GM12878 (cell line): ENCODE measurements around the gene MYO19. TPM values are rescaled to one million over a fixed set of nuclear protein-coding genes. Genes with fewer than 3 reads are reported as not detected.

Experiments
- ATAC-seq: fragments of 200-7000 bp; cut with Tn5 transposase; 3 replicates; pipeline ENCODE4 v1.9.1; 2020; ENCODE audit warnings: mild to moderate bottlenecking, moderate library complexity
- BruUV-seq: library from RNA; stranded (reverse); fragments of 400-500 nt; replicated peaks from 2 replicates; lab custom pipeline; 2021; lab: Mats Ljungman, UMichigan
- CTCF ChIA-PET: fragments of 300-600 bp; sonication (Branson Sonifier 250); formaldehyde crosslinking; extraction: SDS; loops from one replicate; lab custom pipeline; 2021; ENCODE audit warnings: inconsistent platforms; lab: Yijun Ruan, JAX
- POLR2A ChIA-PET: fragments of 350-600 bp; formaldehyde crosslinking; extraction: SDS; loops from one replicate; lab custom pipeline; 2021; ENCODE audit warnings: inconsistent platforms; lab: Charles Lee
- RAD21 ChIA-PET: fragments of 300-600 bp; sonication (Branson Sonifier 250); formaldehyde crosslinking; loops from one replicate; lab custom pipeline; 2023; ENCODE audit warnings: antibody characterized with exemption; ENCODE audit not compliant: unreplicated experiment; lab: Charles Lee
- SMC1A ChIA-PET: fragments of 300-600 bp; sonication (Branson Sonifier 250); formaldehyde crosslinking; loops from one replicate; lab custom pipeline; 2023; ENCODE audit not compliant: unreplicated experiment, uncharacterized antibody; lab: Charles Lee
- DNase-seq: peaks from one replicate; pipeline ENCODE4 v3.0.0-alpha.2; 2011; ENCODE audit warnings: low read depth, low spot score
- FAIRE-seq: peaks from 3 replicates; lab custom pipeline; 2011; peaks lifted over from hg19 to GRCh38; lab: Jason Lieb, UNC
- H2AFZ ChIP-seq: 2 replicates; pipeline ENCODE4 v1.6.0; 2011; ENCODE audit warnings: low read depth, low read length, control low read depth; ENCODE audit not compliant: control insufficient read depth
- H3K27ac ChIP-seq: 2 replicates; pipeline ENCODE4 v1.5.1; 2011; ENCODE audit warnings: control low read depth; ENCODE audit not compliant: control insufficient read depth, insufficient read depth
- H3K27me3 ChIP-seq, 2 experiments: replicated peaks in 1 of 2; 2 replicates each; pipeline versions ENCODE4 v1.6.0 to v1.6.1; 2011; ENCODE audit warnings: low read length in 1 of 2; ENCODE audit not compliant: control insufficient read depth in 2 of 2, insufficient read depth in 2 of 2
- H3K36me3 ChIP-seq, 2 experiments: 2 replicates each; pipeline ENCODE4 v1.5.1; 2011; ENCODE audit warnings: low read length in 1 of 2; ENCODE audit not compliant: control insufficient read depth in 2 of 2, insufficient read depth in 2 of 2
- H3K4me1 ChIP-seq: 2 replicates; pipeline ENCODE4 v1.6.1; 2011; ENCODE audit warnings: mild to moderate bottlenecking, low read length, moderate library complexity, mixed read lengths; ENCODE audit not compliant: control insufficient read depth, insufficient read depth
- H3K4me2 ChIP-seq: 2 replicates; pipeline ENCODE4 v1.6.0; 2011; ENCODE audit warnings: control low read depth; ENCODE audit not compliant: control insufficient read depth, insufficient read depth
- H3K4me3 ChIP-seq: fragments of 200-600 bp; sonication (generic); 2 replicates; pipeline ENCODE4 v1.5.1; 2016
- H3K79me2 ChIP-seq: 2 replicates; pipeline ENCODE4 v1.6.0; 2011; ENCODE audit warnings: low read length; ENCODE audit not compliant: control insufficient read depth, insufficient read depth
- H3K9ac ChIP-seq: 2 replicates; pipeline ENCODE4 v1.8.0; 2011; ENCODE audit warnings: low read length, control low read depth, mixed read lengths; ENCODE audit not compliant: control insufficient read depth, insufficient read depth
- H3K9me3 ChIP-seq: replicated peaks from 3 replicates; pipeline ENCODE4 v1.5.1; 2011; ENCODE audit warnings: mild to moderate bottlenecking, low read length; ENCODE audit not compliant: control insufficient read depth, insufficient read depth
- H4K20me1 ChIP-seq: 2 replicates; pipeline ENCODE4 v1.6.0; 2011; ENCODE audit not compliant: control insufficient read depth, insufficient read depth
- ATF3 ChIP-seq: IDR thresholded peaks from 2 replicates; pipeline ENCODE4 v1.6.1; 2011; ENCODE audit warnings: low read depth, mild to moderate bottlenecking, low read length, moderate library complexity, borderline replicate concordance; ENCODE audit errors: extremely low read depth
- BRCA1 ChIP-seq: IDR thresholded peaks from 2 replicates; pipeline ENCODE4 v1.6.1; 2011; ENCODE audit warnings: low read depth, low read length, improper control_type of control experiment
- ELK1 ChIP-seq: IDR thresholded peaks from 2 replicates; pipeline ENCODE4 v1.6.1; 2012; ENCODE audit warnings: low read depth, low read length, improper control_type of control experiment
- ESRRA ChIP-seq: IDR thresholded peaks from 2 replicates; pipeline ENCODE4 v1.6.1; 2012; ENCODE audit warnings: mild to moderate bottlenecking, low read length, improper control_type of control experiment
- GATAD2B ChIP-seq: fragments of 450-650 bp; conservative IDR thresholded peaks from 2 replicates; pipeline ENCODE4 v1.6.1; 2017; ENCODE audit warnings: low read depth, mild to moderate bottlenecking, moderate library complexity
- NFXL1 ChIP-seq: fragments of 450-650 bp; IDR thresholded peaks from 2 replicates; pipeline ENCODE4 v1.6.1; 2017; ENCODE audit warnings: antibody characterized with exemption, mild to moderate bottlenecking, borderline replicate concordance
- NKRF ChIP-seq: fragments of 450-650 bp; conservative IDR thresholded peaks from 2 replicates; pipeline ENCODE4 v1.6.1; 2017; ENCODE audit warnings: mild to moderate bottlenecking, moderate library complexity
- NR2C1 ChIP-seq: fragments of 450-650 bp; IDR thresholded peaks from 2 replicates; pipeline ENCODE4 v1.6.1; 2017; ENCODE audit warnings: antibody characterized with exemption, mild to moderate bottlenecking, moderate library complexity
- PRDM15 ChIP-seq: fragments of 450-650 bp; formaldehyde crosslinking; IDR thresholded peaks from 2 replicates; pipeline ENCODE4 v1.4.0; 2020; ENCODE audit warnings: mild to moderate bottlenecking, moderate library complexity
- RBBP5 ChIP-seq: fragments of 200-600 bp; sonication (generic); conservative IDR thresholded peaks from 2 replicates; pipeline ENCODE4 v1.6.1; 2016
- TARDBP ChIP-seq: IDR thresholded peaks from 2 replicates; pipeline ENCODE4 v1.6.1; 2016; ENCODE audit warnings: borderline replicate concordance
- TBL1XR1 ChIP-seq: IDR thresholded peaks from 2 replicates; pipeline ENCODE4 v1.6.1; 2012; ENCODE audit warnings: low read depth, low read length, improper control_type of control experiment
- YBX1 ChIP-seq: fragments of 450-650 bp; IDR thresholded peaks from 2 replicates; pipeline ENCODE4 v1.6.1; 2016; ENCODE audit warnings: antibody characterized with exemption
- ZNF384 ChIP-seq: IDR thresholded peaks from 2 replicates; pipeline ENCODE4 v1.6.1; 2012; ENCODE audit warnings: low read depth, mild to moderate bottlenecking, low read length, improper control_type of control experiment, borderline replicate concordance
- WGBS: methylation state at CpG from one replicate; pipeline ENCODE4 v1.1.6; 2016; ENCODE audit warnings: low lambda C conversion rate; ENCODE audit not compliant: insufficient replicate concordance, insufficient coverage; ENCODE audit errors: missing lambda C conversion rate; 5-methylcytosine and 5-hydroxymethylcytosine counted together
- in situ Hi-C: fragments of 300-500 bp; cut with MboI; formaldehyde crosslinking; loops from 9 replicates; pipeline ENCODE4 v1.14.3; 2018; ENCODE audit warnings: mixed read lengths
- intact Hi-C: fragments of 100-400 bp; cut with micrococcal nuclease; formaldehyde crosslinking; loops from one replicate; pipeline ENCODE4 v1.14.2; 2022; ENCODE audit not compliant: unreplicated experiment
- polyA plus RNA-seq, 11 experiments: library from polyadenylated mRNA; depleted of rRNA in 4 of 11; unstranded in 6 of 11; stranded (reverse) in 5 of 11; fragments of >200 nt; fragmentation: Nextera tagmentation in 4 of 11; fragmentation: Illumina TruSeq in 1 of 11; extraction: Ambion mirVana in 4 of 11; extraction: Trizol in 1 of 11; gene quantifications; 1 replicate in 1 of 11; 2 replicates in 10 of 11; pipeline versions ENCODE4 v1.2.1 to v1.2.3, GENCODE V29; 2011 to 2016; ENCODE audit warnings: inconsistent platforms in 2 of 11, missing spikeins in 2 of 11, low read depth in 1 of 11
- total RNA-seq, 4 experiments: library from RNA; depleted of rRNA in 3 of 4; stranded (reverse); fragments of >200 nt in 3 of 4; fragmentation: Illumina TruSeq in 1 of 4; extraction: Trizol in 1 of 4; gene quantifications; 2 replicates each; pipeline versions ENCODE4 v1.2.1 to v1.2.3, GENCODE V29; 2013 to 2021

MYO19 gene
- total and polyA plus RNA-seq, 10 of the 15 experiments (the other 5 are each of a cell fraction or from before 2014, with no cell fraction given) = 11.4 to 103 (median 67.1) TPM

- TF ChIP-seq ESRRA = no peak; the same call in 1 of the 2 replicates
These were observed 9.3 kb upstream of the MYO19 start (continued) for GRCh38 chr17:36544044-36544306.

GRCh38 chr17:36542755-36543154 is 8.1 kb upstream of the MYO19 start:
- no peaks in the 10 kb centered on the region; a peak in 1 of 4 replicates for H3K36me3 ChIP-seq
- ATAC-seq = no peak
- SMC1A ChIA-PET = no interaction called here
- no peak overlapping the region for H3K9ac ChIP-seq
- no peak overlapping the region for H3K4me2 ChIP-seq
- H3K4me3 ChIP-seq = no peak overlapping the region
- DNase-seq = no peak
- CTCF ChIA-PET = interaction anchor here (2.0 kb wide), 1 partner anchor 9 kb away, joined by 5 read pairs; no protein-coding TSS in a partner anchor
- in situ Hi-C loops = no loop called here
- no peak for FAIRE-seq
- no peaks in the 10 kb centered on the region for H4K20me1 ChIP-seq
- no peak overlapping the region for H2AFZ ChIP-seq
- H3K27ac ChIP-seq = no peak overlapping the region
- no peaks in the 10 kb centered on the region for H3K4me1 ChIP-seq
- H3K79me2 ChIP-seq = peaks cover 38% of the 10 kb centered on the region
- no peaks in the 10 kb centered on the region for H3K27me3 ChIP-seq
- POLR2A ChIA-PET = interaction anchor here (1.1 kb wide), 1 partner anchor 9 kb away, joined by 3 read pairs; no protein-coding TSS in a partner anchor
- intact Hi-C loops = no loop called here
- 95% methylated on average over 15 of the region's 15 CpGs for whole genome bisulfite sequencing
- H3K9me3 ChIP-seq = no peaks in the 10 kb centered on the region
- BruUV-seq = no TSS peak
- RAD21 ChIA-PET = interaction anchor here (2.3 kb wide), 1 partner anchor 60 kb away, joined by 15 read pairs; the partner anchor contains the start of gene MRM1
- TF ChIP-seq GATAD2B (no peak), ZNF384 (no peak), YBX1 (no peak), ATF3 (no peak), PRDM15 (no peak), ELK1 (no peak), NR2C1 (no peak), RBBP5 (no peak), BRCA1 (no peak), TARDBP (no peak), TBL1XR1 (no peak), NKRF (no peak), NFXL1 (no peak)
